Measurements from ENCODE around the gene JOSD1. TPM values are rescaled to one million over a fixed set of nuclear protein-coding genes. Genes with fewer than 3 reads are reported as not detected.

JOSD1 gene
- total and polyA plus RNA-seq, 9 of the 15 experiments (the other 6 are each of a cell fraction or from before 2014, with no cell fraction given), result 8.9 to 39.1 (median 30.4) TPM

DNA sequence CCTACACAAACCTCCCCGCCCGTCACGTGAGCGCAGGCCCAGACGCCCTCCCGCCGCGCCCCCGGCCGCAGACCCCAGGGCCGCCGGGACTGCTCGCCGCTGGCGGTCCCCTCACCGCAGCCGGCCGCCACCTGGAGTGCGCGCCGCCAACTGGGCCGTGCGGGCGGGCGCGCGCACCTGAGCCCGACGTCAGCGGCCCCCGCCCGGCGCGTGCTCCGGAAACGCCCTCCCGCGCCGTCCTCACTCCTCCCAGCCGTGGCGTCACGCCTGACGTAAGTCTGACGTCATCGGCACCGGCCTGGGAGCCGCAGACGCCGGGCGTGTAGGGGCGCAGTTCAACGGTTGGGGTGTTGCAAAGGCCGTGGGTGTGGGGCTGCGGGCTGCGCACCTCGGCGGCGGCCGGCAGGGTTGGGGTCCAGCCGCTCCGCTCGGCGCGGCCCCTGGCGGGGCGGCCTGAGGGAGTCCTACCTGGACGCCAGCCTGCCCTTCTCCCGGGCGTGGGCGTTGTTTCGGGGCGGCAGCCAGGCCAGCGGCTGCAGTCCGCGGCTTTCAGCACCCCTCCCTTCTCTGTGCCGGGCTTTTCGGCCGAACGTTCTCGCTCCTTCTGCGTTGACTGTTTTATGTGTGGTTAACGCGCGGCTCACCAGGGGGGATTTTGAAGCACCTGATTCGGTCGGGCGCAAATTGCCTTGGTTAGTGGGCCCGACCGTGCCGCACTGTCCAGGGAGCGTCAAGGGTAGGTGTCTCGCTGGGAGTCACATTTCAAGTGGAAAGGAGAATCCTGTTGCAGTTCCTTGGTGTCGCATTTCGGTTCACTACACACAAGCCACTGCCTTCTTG lies at the start of gene JOSD1 (continued):
- TF ChIP-seq KLF6 (CRISPR knock-in tag; IDR thresholded peaks at IDR 0.05; ENCODE audit: borderline replicate concordance) (no peak), CHD4 (IDR thresholded peaks at IDR 0.05; ENCODE audit: insufficient read depth, insufficient replicate concordance, low read depth, low read length, poor library complexity, severe bottlenecking) (no peak), NR1H2 (CRISPR knock-in tag; IDR thresholded peaks at IDR 0.05) (0 out of 2 replicates have a peak, but pooled peaks have one; percentile 7), CREM (IDR thresholded peaks at IDR 0.05; ENCODE audit: low read depth) (peak; percentile 99), MYNN (IDR thresholded peaks at IDR 0.05) (no peak), MYNN (CRISPR knock-in tag; IDR thresholded peaks at IDR 0.05) (no peak), SRSF1 (IDR thresholded peaks at IDR 0.05; ENCODE audit: low read depth, low read length) (no peak), ZBTB7A (IDR thresholded peaks at IDR 0.05; ENCODE audit: borderline replicate concordance, control insufficient read depth, low read depth, low read length) (peak; percentile 59; the same call in 1 of the 2 replicates), RHOXF2B (CRISPR knock-in tag; conservative IDR thresholded peaks at IDR 0.05) (no peak), EZH2 (IDR thresholded peaks at IDR 0.05; ENCODE audit: borderline replicate concordance, low read depth, low read length) (no peak), ZNF384 (IDR thresholded peaks at IDR 0.05; ENCODE audit: low read depth, low read length) (no peak), CBX8 (IDR thresholded peaks at IDR 0.05; ENCODE audit: borderline replicate concordance, extremely low read depth, low read depth, low read length, poor library complexity, severe bottlenecking) (no peak), CREB1 (IDR thresholded peaks at IDR 0.05) (peak; percentile 99), CREB1 (CRISPR knock-in tag; IDR thresholded peaks at IDR 0.05) (peak; percentile 98)
- TF ChIP-seq, protein P1, sequence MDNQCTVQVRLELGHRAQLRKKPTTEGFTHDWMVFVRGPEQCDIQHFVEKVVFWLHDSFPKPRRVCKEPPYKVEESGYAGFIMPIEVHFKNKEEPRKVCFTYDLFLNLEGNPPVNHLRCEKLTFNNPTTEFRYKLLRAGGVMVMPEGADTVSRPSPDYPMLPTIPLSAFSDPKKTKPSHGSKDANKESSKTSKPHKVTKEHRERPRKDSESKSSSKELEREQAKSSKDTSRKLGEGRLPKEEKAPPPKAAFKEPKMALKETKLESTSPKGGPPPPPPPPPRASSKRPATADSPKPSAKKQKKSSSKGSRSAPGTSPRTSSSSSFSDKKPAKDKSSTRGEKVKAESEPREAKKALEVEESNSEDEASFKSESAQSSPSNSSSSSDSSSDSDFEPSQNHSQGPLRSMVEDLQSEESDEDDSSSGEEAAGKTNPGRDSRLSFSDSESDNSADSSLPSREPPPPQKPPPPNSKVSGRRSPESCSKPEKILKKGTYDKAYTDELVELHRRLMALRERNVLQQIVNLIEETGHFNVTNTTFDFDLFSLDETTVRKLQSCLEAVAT (IDR thresholded peaks at IDR 0.05), result no peak
- TF ChIP-seq, protein P2, sequence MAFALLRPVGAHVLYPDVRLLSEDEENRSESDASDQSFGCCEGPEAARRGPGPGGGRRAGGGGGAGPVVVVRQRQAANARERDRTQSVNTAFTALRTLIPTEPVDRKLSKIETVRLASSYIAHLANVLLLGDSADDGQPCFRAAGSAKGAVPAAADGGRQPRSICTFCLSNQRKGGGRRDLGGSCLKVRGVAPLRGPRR (CRISPR knock-in tag; IDR thresholded peaks at IDR 0.05), result no peak
- TF ChIP-seq, protein P3, sequence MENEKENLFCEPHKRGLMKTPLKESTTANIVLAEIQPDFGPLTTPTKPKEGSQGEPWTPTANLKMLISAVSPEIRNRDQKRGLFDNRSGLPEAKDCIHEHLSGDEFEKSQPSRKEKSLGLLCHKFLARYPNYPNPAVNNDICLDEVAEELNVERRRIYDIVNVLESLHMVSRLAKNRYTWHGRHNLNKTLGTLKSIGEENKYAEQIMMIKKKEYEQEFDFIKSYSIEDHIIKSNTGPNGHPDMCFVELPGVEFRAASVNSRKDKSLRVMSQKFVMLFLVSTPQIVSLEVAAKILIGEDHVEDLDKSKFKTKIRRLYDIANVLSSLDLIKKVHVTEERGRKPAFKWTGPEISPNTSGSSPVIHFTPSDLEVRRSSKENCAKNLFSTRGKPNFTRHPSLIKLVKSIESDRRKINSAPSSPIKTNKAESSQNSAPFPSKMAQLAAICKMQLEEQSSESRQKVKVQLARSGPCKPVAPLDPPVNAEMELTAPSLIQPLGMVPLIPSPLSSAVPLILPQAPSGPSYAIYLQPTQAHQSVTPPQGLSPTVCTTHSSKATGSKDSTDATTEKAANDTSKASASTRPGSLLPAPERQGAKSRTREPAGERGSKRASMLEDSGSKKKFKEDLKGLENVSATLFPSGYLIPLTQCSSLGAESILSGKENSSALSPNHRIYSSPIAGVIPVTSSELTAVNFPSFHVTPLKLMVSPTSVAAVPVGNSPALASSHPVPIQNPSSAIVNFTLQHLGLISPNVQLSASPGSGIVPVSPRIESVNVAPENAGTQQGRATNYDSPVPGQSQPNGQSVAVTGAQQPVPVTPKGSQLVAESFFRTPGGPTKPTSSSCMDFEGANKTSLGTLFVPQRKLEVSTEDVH (IDR thresholded peaks at IDR 0.05; ENCODE audit: low read depth, partially characterized antibody), result peak; percentile 55
- TF ChIP-seq, protein P4, sequence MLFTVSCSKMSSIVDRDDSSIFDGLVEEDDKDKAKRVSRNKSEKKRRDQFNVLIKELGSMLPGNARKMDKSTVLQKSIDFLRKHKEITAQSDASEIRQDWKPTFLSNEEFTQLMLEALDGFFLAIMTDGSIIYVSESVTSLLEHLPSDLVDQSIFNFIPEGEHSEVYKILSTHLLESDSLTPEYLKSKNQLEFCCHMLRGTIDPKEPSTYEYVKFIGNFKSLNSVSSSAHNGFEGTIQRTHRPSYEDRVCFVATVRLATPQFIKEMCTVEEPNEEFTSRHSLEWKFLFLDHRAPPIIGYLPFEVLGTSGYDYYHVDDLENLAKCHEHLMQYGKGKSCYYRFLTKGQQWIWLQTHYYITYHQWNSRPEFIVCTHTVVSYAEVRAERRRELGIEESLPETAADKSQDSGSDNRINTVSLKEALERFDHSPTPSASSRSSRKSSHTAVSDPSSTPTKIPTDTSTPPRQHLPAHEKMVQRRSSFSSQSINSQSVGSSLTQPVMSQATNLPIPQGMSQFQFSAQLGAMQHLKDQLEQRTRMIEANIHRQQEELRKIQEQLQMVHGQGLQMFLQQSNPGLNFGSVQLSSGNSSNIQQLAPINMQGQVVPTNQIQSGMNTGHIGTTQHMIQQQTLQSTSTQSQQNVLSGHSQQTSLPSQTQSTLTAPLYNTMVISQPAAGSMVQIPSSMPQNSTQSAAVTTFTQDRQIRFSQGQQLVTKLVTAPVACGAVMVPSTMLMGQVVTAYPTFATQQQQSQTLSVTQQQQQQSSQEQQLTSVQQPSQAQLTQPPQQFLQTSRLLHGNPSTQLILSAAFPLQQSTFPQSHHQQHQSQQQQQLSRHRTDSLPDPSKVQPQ (CRISPR knock-in tag; IDR thresholded peaks at IDR 0.05; ENCODE audit: borderline replicate concordance), result no peak
- TF ChIP-seq, protein P5, sequence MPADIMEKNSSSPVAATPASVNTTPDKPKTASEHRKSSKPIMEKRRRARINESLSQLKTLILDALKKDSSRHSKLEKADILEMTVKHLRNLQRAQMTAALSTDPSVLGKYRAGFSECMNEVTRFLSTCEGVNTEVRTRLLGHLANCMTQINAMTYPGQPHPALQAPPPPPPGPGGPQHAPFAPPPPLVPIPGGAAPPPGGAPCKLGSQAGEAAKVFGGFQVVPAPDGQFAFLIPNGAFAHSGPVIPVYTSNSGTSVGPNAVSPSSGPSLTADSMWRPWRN (IDR thresholded peaks at IDR 0.05; ENCODE audit: low read depth), result no peak

All from K562 (cell line).